HEK293 (cell line): ENCODE data around the gene RNF151.
A peak's percentile ranks its signal among the peaks of the same experiment; 100 is the strongest.

ENCODE experiments used
- CTCF ChIA-PET: fragments of 350-600 bp; formaldehyde crosslinking; extraction: SDS; loops from one replicate; lab custom pipeline; 2021; ENCODE audit warnings: antibody characterized with exemption; lab: Yijun Ruan, JAX
- POLR2A ChIA-PET: fragments of 300-600 bp; formaldehyde crosslinking; extraction: SDS; loops from one replicate; lab custom pipeline; 2020; ENCODE audit warnings: antibody characterized with exemption, inconsistent platforms; lab: Yijun Ruan, JAX
- H3K27ac ChIP-seq: fragments of 200-500 bp; sonication (Bioruptor generic); 2 replicates; pipeline ENCODE4 v1.5.1; 2014; ENCODE audit warnings: low read depth, low read length, control low read depth, inconsistent platforms; ENCODE audit errors: extremely low read depth
- H3K36me3 ChIP-seq, 2 experiments: fragments of 200-500 bp in 1 of 2; sonication (Bioruptor generic) in 1 of 2; 1 replicate in 1 of 2; 2 replicates in 1 of 2; pipeline ENCODE4 v1.5.1; 2014 to 2017; ENCODE audit warnings: inconsistent platforms in 2 of 2, low read length in 2 of 2; ENCODE audit not compliant: control insufficient read depth in 2 of 2, insufficient read depth in 1 of 2
- H3K4me1 ChIP-seq: fragments of 200-500 bp; sonication (Bioruptor generic); 2 replicates; pipeline ENCODE4 v1.5.1; 2014; ENCODE audit warnings: mild to moderate bottlenecking, low read length, inconsistent platforms; ENCODE audit not compliant: control insufficient read depth, insufficient read depth
- H3K4me3 ChIP-seq: 2 replicates; pipeline ENCODE4 v1.5.1; 2011; ENCODE audit warnings: low read depth, mild to moderate bottlenecking, control low read depth, low read length, moderate library complexity
- H3K9me3 ChIP-seq: fragments of 200-500 bp; sonication (Bioruptor generic); 2 replicates; pipeline ENCODE4 v1.5.1; 2014; ENCODE audit warnings: low read depth, low read length, inconsistent platforms; ENCODE audit not compliant: control insufficient read depth, insufficient read depth
- KLF1 ChIP-seq: fragments of 450-650 bp; formaldehyde crosslinking; IDR thresholded peaks from 2 replicates; pipeline ENCODE4 v1.5.1; 2016; ENCODE audit warnings: missing biosample characterization, missing genetic modification characterization
- KLF10 ChIP-seq: fragments of 450-650 bp; IDR thresholded peaks from 2 replicates; pipeline ENCODE4 v1.5.1; 2018; ENCODE audit warnings: missing biosample characterization, mild to moderate bottlenecking, missing genetic modification characterization
- REPIN1 ChIP-seq: fragments of 450-650 bp; formaldehyde crosslinking; IDR thresholded peaks from 2 replicates; pipeline ENCODE4 v1.5.1; 2017; ENCODE audit warnings: missing biosample characterization, missing genetic modification characterization, low read depth
- SETDB1 ChIP-seq: IDR thresholded peaks from one replicate; pipeline ENCODE4 v1.6.1; 2017; ENCODE audit warnings: mild to moderate bottlenecking, low read length, moderate library complexity, mixed read lengths; ENCODE audit not compliant: insufficient read length
- SP3 ChIP-seq: fragments of 450-650 bp; formaldehyde crosslinking; IDR thresholded peaks from 2 replicates; pipeline ENCODE4 v1.5.1; 2016; ENCODE audit warnings: missing biosample characterization, missing genetic modification characterization
- SP7 ChIP-seq: fragments of 450-650 bp; formaldehyde crosslinking; IDR thresholded peaks from 2 replicates; pipeline ENCODE4 v1.5.1; 2016; ENCODE audit warnings: missing biosample characterization, missing genetic modification characterization
- ZBTB48 ChIP-seq: fragments of 450-650 bp; formaldehyde crosslinking; IDR thresholded peaks from 2 replicates; pipeline ENCODE4 v1.5.1; 2016; ENCODE audit warnings: missing biosample characterization, missing genetic modification characterization
- ZFP37 ChIP-seq: fragments of 450-650 bp; formaldehyde crosslinking; IDR thresholded peaks from 2 replicates; pipeline ENCODE4 v1.5.1; 2016; ENCODE audit warnings: missing biosample characterization, missing genetic modification characterization
- ZNF132 ChIP-seq: fragments of 450-650 bp; formaldehyde crosslinking; IDR thresholded peaks from 2 replicates; pipeline ENCODE4 v1.5.1; 2017; ENCODE audit warnings: missing biosample characterization, missing genetic modification characterization, borderline replicate concordance
- ZNF2 ChIP-seq: fragments of 450-650 bp; formaldehyde crosslinking; IDR thresholded peaks from 2 replicates; pipeline ENCODE4 v1.5.1; 2016; ENCODE audit warnings: missing biosample characterization, missing genetic modification characterization
- ZNF423 ChIP-seq: fragments of 450-650 bp; formaldehyde crosslinking; IDR thresholded peaks from 2 replicates; pipeline ENCODE4 v1.5.1; 2016; ENCODE audit warnings: missing biosample characterization, missing genetic modification characterization
- ZNF514 ChIP-seq: fragments of 450-650 bp; formaldehyde crosslinking; IDR thresholded peaks from 2 replicates; pipeline ENCODE4 v1.5.1; 2016; ENCODE audit warnings: missing biosample characterization, missing genetic modification characterization
- ZNF521 ChIP-seq: fragments of 450-650 bp; formaldehyde crosslinking; IDR thresholded peaks from 2 replicates; pipeline ENCODE4 v1.5.1; 2017; ENCODE audit warnings: missing biosample characterization, mild to moderate bottlenecking, missing genetic modification characterization
- ZNF548 ChIP-seq: fragments of 450-650 bp; formaldehyde crosslinking; IDR thresholded peaks from 2 replicates; pipeline ENCODE4 v1.5.1; 2016; ENCODE audit warnings: missing biosample characterization, missing genetic modification characterization
- ZNF558 ChIP-seq: fragments of 450-650 bp; formaldehyde crosslinking; IDR thresholded peaks from 2 replicates; pipeline ENCODE4 v1.5.1; 2016; ENCODE audit warnings: missing biosample characterization, missing genetic modification characterization
- ZNF561 ChIP-seq: fragments of 450-650 bp; IDR thresholded peaks from 2 replicates; pipeline ENCODE4 v1.5.1; 2018; ENCODE audit warnings: missing biosample characterization, missing genetic modification characterization, borderline replicate concordance
- ZNF585B ChIP-seq: fragments of 450-650 bp; formaldehyde crosslinking; IDR thresholded peaks from 2 replicates; pipeline ENCODE4 v1.5.1; 2016; ENCODE audit warnings: missing biosample characterization, missing genetic modification characterization
- ZNF610 ChIP-seq: fragments of 450-650 bp; formaldehyde crosslinking; IDR thresholded peaks from 2 replicates; pipeline ENCODE4 v1.5.1; 2016; ENCODE audit warnings: missing biosample characterization, missing genetic modification characterization, borderline replicate concordance
- ZNF621 ChIP-seq: fragments of 450-650 bp; formaldehyde crosslinking; IDR thresholded peaks from 2 replicates; pipeline ENCODE4 v1.5.1; 2017; ENCODE audit warnings: missing biosample characterization, missing genetic modification characterization
- ZNF626 ChIP-seq: fragments of 450-650 bp; sonication (Bioruptor Pico); formaldehyde crosslinking; IDR thresholded peaks from 2 replicates; pipeline ENCODE4 v1.5.1; 2018; ENCODE audit warnings: missing biosample characterization, missing genetic modification characterization, inconsistent platforms
- ZNF645 ChIP-seq: fragments of 450-650 bp; formaldehyde crosslinking; IDR thresholded peaks from 2 replicates; pipeline ENCODE4; 2016; ENCODE audit warnings: missing biosample characterization, missing genetic modification characterization
- ZNF747 ChIP-seq: fragments of 450-650 bp; formaldehyde crosslinking; IDR thresholded peaks from 2 replicates; pipeline ENCODE4 v1.5.1; 2016; ENCODE audit warnings: missing biosample characterization, missing genetic modification characterization
- ZNF776 ChIP-seq: fragments of 450-650 bp; formaldehyde crosslinking; IDR thresholded peaks from 2 replicates; pipeline ENCODE4 v1.5.0; 2017; ENCODE audit warnings: missing biosample characterization, missing genetic modification characterization, borderline replicate concordance
- ZNF792 ChIP-seq: fragments of 450-650 bp; formaldehyde crosslinking; IDR thresholded peaks from 2 replicates; pipeline ENCODE4 v1.5.1; 2016; ENCODE audit warnings: missing biosample characterization, missing genetic modification characterization
- ZNF830 ChIP-seq: fragments of 450-650 bp; IDR thresholded peaks from 2 replicates; pipeline ENCODE4 v1.5.0; 2018; ENCODE audit warnings: missing biosample characterization, missing genetic modification characterization, low read depth, mild to moderate bottlenecking, moderate library complexity
- ZSCAN16 ChIP-seq: fragments of 450-650 bp; formaldehyde crosslinking; IDR thresholded peaks from 2 replicates; pipeline ENCODE4 v1.5.1; 2016; ENCODE audit warnings: missing biosample characterization, missing genetic modification characterization
- TF ChIP-seq, protein P1 (sequence below): fragments of 450-650 bp; formaldehyde crosslinking; IDR thresholded peaks from 2 replicates; pipeline ENCODE4 v1.5.1; 2016; ENCODE audit warnings: missing biosample characterization, missing genetic modification characterization
- TF ChIP-seq, protein P2 (sequence below): fragments of 450-650 bp; formaldehyde crosslinking; IDR thresholded peaks from 2 replicates; pipeline ENCODE4 v1.5.1; 2016; ENCODE audit warnings: missing biosample characterization, missing genetic modification characterization, borderline replicate concordance
- TF ChIP-seq, protein P3 (sequence below): fragments of 450-650 bp; formaldehyde crosslinking; IDR thresholded peaks from 2 replicates; pipeline ENCODE4 v1.5.1; 2017; ENCODE audit warnings: missing biosample characterization, missing genetic modification characterization

The RNF151 gene

DNA sequence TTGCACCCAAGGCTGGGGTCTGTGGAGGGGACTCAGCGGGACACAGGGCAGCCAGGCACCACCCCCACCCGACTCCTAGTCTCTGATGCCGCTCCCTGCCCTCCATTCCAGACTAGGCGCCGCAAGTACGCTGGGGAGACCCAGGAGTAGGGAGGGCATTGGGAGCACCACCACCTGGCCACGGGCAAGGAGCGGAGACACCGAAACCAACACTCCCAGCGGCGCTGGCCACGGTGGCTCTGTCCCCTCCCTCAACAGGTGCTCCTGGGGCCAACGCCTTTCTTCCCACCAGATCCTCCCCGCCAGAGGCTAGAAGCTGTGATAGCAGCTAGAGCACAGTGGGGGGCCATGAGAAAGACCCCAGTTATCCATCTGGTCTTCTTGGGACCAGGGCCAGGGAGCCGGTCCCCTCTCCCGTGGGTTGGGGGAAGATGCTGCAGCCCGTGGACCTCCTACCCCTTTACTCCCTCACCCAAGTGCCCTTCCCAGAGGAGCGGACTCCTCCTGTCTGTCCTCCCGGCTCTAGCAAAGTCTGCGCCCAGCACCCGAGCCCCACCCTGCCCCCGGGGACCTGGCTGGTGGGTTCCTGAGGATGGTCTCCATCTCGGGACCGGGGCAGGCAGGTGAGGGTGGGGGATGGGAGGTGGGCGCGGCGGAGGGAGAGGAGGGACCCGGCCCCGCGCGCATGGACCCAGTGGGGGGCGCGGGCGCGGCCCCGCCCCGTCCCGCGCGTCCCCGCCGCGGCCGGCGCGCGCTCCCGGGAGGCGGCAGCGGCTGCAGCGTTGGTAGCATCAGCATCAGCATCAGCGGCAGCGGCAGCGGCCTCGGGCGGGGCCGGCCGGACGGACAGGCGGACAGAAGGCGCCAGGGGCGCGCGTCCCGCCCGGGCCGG is 22.8 kb downstream of the RNF151 start, which contains the start of gene SYNGR3:
TSS of gene SYNGR3 (plus strand) at position 762 of the 892 bp plus-strand sequence. CDS start 133 bp downstream, outside the sequence.
- POLR2A ChIA-PET = interaction anchor here (1.5 to 6.3 kb wide), 4 partner anchors 18 to 166 kb away, joined by 6 to 46 read pairs (median 10); partner anchors contain the start of genes RPS2, TBL3 and TRAF7
- TF ChIP-seq ZNF626 (tag by site-specific recombination) = no peak
- no peak for TF ChIP-seq ZNF645 (tag by site-specific recombination)
- no peak for TF ChIP-seq ZNF132 (tag by site-specific recombination)
- TF ChIP-seq, protein P1, sequence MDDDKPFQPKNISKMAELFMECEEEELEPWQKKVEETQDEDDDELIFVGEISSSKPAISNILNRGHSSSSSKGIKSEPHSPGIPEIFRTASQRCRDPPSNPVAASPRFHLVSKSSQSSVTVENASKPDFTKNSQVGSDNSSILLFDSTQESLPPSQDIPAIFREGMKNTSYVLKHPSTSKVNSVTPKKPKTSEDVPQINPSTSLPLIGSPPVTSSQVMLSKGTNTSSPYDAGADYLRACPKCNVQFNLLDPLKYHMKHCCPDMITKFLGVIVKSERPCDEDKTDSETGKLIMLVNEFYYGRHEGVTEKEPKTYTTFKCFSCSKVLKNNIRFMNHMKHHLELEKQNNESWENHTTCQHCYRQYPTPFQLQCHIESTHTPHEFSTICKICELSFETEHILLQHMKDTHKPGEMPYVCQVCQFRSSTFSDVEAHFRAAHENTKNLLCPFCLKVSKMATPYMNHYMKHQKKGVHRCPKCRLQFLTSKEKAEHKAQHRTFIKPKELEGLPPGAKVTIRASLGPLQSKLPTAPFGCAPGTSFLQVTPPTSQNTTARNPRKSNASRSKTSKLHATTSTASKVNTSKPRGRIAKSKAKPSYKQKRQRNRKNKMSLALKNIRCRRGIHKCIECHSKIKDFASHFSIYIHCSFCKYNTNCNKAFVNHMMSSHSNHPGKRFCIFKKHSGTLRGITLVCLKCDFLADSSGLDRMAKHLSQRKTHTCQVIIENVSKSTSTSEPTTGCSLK (tag by site-specific recombination) = no peak
- no peak; the same call in 1 of the 2 replicates for TF ChIP-seq ZBTB48 (tag by site-specific recombination)
- no peak for TF ChIP-seq ZNF585B
- TF ChIP-seq, protein P2, sequence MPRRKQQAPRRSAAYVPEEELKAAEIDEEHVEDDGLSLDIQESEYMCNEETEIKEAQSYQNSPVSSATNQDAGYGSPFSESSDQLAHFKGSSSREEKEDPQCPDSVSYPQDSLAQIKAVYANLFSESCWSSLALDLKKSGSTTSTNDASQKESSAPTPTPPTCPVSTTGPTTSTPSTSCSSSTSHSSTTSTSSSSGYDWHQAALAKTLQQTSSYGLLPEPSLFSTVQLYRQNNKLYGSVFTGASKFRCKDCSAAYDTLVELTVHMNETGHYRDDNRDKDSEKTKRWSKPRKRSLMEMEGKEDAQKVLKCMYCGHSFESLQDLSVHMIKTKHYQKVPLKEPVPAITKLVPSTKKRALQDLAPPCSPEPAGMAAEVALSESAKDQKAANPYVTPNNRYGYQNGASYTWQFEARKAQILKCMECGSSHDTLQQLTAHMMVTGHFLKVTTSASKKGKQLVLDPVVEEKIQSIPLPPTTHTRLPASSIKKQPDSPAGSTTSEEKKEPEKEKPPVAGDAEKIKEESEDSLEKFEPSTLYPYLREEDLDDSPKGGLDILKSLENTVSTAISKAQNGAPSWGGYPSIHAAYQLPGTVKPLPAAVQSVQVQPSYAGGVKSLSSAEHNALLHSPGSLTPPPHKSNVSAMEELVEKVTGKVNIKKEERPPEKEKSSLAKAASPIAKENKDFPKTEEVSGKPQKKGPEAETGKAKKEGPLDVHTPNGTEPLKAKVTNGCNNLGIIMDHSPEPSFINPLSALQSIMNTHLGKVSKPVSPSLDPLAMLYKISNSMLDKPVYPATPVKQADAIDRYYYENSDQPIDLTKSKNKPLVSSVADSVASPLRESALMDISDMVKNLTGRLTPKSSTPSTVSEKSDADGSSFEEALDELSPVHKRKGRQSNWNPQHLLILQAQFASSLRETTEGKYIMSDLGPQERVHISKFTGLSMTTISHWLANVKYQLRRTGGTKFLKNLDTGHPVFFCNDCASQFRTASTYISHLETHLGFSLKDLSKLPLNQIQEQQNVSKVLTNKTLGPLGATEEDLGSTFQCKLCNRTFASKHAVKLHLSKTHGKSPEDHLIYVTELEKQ = no peak
- TF ChIP-seq SP7 = 0 out of 2 replicates have a peak, but pooled peaks have one; percentile 29
- TF ChIP-seq ZNF423 (tag by site-specific recombination) = no peak
- TF ChIP-seq ZFP37 (tag by site-specific recombination) = no peak
- TF ChIP-seq ZSCAN16 (tag by site-specific recombination) = no peak
- TF ChIP-seq ZNF792 = no peak
- no peak for TF ChIP-seq ZNF548
- TF ChIP-seq ZNF830 (tag by site-specific recombination) = no peak
- TF ChIP-seq ZNF514 (tag by site-specific recombination) = no peak
- peak; percentile 77; the same call in 1 of the 2 replicates for TF ChIP-seq KLF1 (tag by site-specific recombination)
- 0 out of 2 replicates have a peak, but pooled peaks have one; percentile 16 for TF ChIP-seq KLF10 (tag by site-specific recombination)
- TF ChIP-seq ZNF610 (tag by site-specific recombination) = no peak
- TF ChIP-seq ZNF521 (tag by site-specific recombination) = no peak
- TF ChIP-seq, protein P3, sequence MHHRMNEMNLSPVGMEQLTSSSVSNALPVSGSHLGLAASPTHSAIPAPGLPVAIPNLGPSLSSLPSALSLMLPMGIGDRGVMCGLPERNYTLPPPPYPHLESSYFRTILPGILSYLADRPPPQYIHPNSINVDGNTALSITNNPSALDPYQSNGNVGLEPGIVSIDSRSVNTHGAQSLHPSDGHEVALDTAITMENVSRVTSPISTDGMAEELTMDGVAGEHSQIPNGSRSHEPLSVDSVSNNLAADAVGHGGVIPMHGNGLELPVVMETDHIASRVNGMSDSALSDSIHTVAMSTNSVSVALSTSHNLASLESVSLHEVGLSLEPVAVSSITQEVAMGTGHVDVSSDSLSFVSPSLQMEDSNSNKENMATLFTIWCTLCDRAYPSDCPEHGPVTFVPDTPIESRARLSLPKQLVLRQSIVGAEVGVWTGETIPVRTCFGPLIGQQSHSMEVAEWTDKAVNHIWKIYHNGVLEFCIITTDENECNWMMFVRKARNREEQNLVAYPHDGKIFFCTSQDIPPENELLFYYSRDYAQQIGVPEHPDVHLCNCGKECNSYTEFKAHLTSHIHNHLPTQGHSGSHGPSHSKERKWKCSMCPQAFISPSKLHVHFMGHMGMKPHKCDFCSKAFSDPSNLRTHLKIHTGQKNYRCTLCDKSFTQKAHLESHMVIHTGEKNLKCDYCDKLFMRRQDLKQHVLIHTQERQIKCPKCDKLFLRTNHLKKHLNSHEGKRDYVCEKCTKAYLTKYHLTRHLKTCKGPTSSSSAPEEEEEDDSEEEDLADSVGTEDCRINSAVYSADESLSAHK (tag by site-specific recombination) = no peak
- no peak for TF ChIP-seq ZNF776
- peak; percentile 35; the same call in 1 of the 2 replicates for TF ChIP-seq SP3 (tag by site-specific recombination)
- TF ChIP-seq ZNF2 (tag by site-specific recombination) = no peak
- TF ChIP-seq SETDB1 = no peak
- TF ChIP-seq REPIN1 = no peak
- TF ChIP-seq ZNF558 = no peak
- no peak for TF ChIP-seq ZNF561 (tag by site-specific recombination)
- TF ChIP-seq ZNF621 (tag by site-specific recombination) = no peak
- TF ChIP-seq ZNF747 (tag by site-specific recombination) = no peak

More for the DNA sequence above, 22.8 kb downstream of the RNF151 start, which contains the start of gene SYNGR3:
- Histone ChIP-seq H3K27ac (no peak within 1 kb of the TSS; the same call in 1 of the 2 replicates), H3K4me3 (peak within 1 kb of the TSS; percentile 45), H3K9me3 (no peaks in the 10 kb centered on the region), H3K36me3 (peaks cover 0 to 22% of the 10 kb centered on the region in 2 experiments; a peak in 1 of 3 replicates), H3K4me1 (peaks cover 6% of the 10 kb centered on the region)
- CTCF ChIA-PET = interaction anchor here (0.6 to 0.7 kb wide), 2 partner anchors 15 to 209 kb away, joined by 3 read pairs; no protein-coding TSS in a partner anchor
